GM12864 (cell line): Measurements from ENCODE around the gene FITM2.

Experiments used
- DNase-seq: peaks from one replicate; pipeline ENCODE4 v3.0.0-alpha.2; 2011; ENCODE audit warnings: low read depth
- H3K4me3 ChIP-seq: 2 replicates; pipeline ENCODE4 v1.5.1; 2011; ENCODE audit warnings: mild to moderate bottlenecking, low read depth, low read length, control low read depth
- TF ChIP-seq, protein P1 (sequence below): IDR thresholded peaks from 2 replicates; pipeline ENCODE4 v1.5.1; 2011; ENCODE audit warnings: low read depth, mild to moderate bottlenecking, moderate library complexity, low read length, control low read depth, inconsistent platforms; ENCODE audit errors: missing control alignments

FITM2 gene, protein sequence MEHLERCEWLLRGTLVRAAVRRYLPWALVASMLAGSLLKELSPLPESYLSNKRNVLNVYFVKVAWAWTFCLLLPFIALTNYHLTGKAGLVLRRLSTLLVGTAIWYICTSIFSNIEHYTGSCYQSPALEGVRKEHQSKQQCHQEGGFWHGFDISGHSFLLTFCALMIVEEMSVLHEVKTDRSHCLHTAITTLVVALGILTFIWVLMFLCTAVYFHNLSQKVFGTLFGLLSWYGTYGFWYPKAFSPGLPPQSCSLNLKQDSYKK

DNA sequence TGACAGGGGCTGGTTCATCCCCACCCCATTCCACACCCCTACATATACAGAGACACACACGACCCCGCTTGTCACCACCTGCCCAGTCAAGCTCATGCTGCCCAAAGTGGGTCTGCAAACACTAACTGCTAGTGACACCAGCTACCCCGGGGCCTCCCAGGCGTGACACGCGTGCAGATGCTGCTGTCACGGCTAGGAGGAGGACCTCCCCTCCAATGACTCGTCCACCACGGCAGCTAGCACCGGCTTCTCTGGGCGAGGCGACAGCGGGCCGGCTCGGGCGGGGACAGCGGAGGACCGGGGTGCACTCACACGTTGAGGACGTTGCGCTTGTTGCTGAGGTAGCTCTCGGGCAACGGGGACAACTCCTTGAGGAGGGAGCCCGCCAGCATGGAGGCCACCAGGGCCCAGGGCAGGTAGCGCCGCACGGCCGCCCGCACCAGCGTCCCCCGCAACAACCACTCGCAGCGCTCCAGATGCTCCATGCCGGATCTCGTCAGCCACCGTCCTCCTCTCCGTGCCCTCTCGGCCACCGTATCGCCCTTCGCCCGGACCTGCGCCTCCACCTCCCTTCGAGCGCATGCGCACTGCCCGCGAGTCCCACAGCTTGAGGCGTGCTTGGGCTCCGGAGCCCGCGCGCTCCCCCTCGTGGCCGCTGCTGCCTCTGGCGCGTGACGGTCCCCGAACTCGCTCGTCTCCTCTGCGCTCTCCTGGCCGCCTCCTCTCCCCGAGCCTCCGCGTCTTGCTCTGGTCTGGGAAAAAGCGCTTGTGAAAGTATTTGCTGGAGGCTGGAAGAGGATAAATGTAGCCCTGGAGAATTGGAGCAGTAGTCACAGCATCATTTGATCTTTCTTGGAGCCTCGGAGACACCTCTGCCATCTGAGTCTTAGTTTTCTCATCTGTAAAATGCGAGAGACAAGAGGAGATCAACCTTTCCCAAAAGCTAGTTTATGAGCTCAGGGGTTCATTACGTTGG is at the start of gene FITM2:
Gene FITM2 (minus strand): TSS at position 539 of the 976 bp plus-strand sequence. CDS start 54 bp downstream, at position 485.
- peak; percentile 91 for DNase-seq
- TF ChIP-seq, protein P1, sequence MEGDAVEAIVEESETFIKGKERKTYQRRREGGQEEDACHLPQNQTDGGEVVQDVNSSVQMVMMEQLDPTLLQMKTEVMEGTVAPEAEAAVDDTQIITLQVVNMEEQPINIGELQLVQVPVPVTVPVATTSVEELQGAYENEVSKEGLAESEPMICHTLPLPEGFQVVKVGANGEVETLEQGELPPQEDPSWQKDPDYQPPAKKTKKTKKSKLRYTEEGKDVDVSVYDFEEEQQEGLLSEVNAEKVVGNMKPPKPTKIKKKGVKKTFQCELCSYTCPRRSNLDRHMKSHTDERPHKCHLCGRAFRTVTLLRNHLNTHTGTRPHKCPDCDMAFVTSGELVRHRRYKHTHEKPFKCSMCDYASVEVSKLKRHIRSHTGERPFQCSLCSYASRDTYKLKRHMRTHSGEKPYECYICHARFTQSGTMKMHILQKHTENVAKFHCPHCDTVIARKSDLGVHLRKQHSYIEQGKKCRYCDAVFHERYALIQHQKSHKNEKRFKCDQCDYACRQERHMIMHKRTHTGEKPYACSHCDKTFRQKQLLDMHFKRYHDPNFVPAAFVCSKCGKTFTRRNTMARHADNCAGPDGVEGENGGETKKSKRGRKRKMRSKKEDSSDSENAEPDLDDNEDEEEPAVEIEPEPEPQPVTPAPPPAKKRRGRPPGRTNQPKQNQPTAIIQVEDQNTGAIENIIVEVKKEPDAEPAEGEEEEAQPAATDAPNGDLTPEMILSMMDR = peak; percentile 95
- peak within 1 kb of the TSS; percentile 89 for H3K4me3 ChIP-seq

- H3K4me3 ChIP-seq = no peak overlapping the region
- DNase-seq = no peak
- TF ChIP-seq, protein P1 = no peak
These were observed 49.2 kb upstream of the FITM2 start for GRCh38 chr20:44360221-44360620.

- TF ChIP-seq, protein P1 = no peak
- no peak overlapping the region for H3K4me3 ChIP-seq
- no peak for DNase-seq
These were observed 47.8 kb upstream of the FITM2 start for GRCh38 chr20:44358776-44359175.

- H3K4me3 ChIP-seq = no peak overlapping the region
These were observed 46.6 kb upstream of the FITM2 start for GRCh38 chr20:44357555-44358125.

DNA sequence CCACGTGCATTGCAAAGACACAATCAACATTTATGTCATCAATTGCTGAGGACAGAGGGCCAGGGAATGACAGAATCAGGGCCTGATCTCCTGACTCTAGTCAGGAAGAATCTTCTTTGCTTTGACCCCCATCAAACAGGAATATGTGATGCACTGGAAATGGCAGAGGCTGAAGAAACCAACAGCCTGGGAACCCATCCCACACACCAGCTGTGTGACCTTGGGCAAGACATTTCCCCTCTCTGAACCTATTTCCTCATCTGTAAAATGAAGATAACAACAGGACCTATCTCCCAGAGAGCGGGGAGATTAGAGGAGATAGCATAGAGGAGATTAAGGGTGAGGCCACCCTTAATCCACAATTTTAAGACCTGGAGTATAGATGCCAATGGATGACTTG is 46.0 kb upstream of the FITM2 start:
- TF ChIP-seq, protein P1 = no peak
- no peak overlapping the region for H3K4me3 ChIP-seq
- DNase-seq = no peak

More at GRCh38 chr20:44357555-44358125, 46.6 kb upstream of the FITM2 start:
- TF ChIP-seq, protein P1 = no peak
- no peak for DNase-seq

- H3K4me3 ChIP-seq = no peak overlapping the region
- TF ChIP-seq, protein P1 = no peak
- no peak for DNase-seq
These were observed 45.3 kb upstream of the FITM2 start for GRCh38 chr20:44356353-44356723.
